Mesenchymal stem cell (in vitro differentiated cells and primary cell): ENCODE results near the gene ARHGEF17.

Experiments
- DNase-seq: peaks from one replicate; pipeline ENCODE4 v3.0.0-alpha.2; 2013
- H2AFZ ChIP-seq: one replicate; pipeline ENCODE4 v1.6.1; 2013; ENCODE audit warnings: low read depth, mild to moderate bottlenecking, control low read depth, inconsistent platforms, low read length, moderate library complexity
- H2AK5ac ChIP-seq: 2 replicates; pipeline ENCODE4 v1.6.1; 2013; ENCODE audit warnings: low read length, moderate library complexity, mild to moderate bottlenecking, inconsistent platforms; ENCODE audit not compliant: severe bottlenecking
- H2BK120ac ChIP-seq: one replicate; pipeline ENCODE4 v1.6.1; 2013; ENCODE audit warnings: low read depth, mild to moderate bottlenecking, inconsistent platforms, low read length, moderate library complexity
- H2BK12ac ChIP-seq, 2 experiments: one replicate each; pipeline ENCODE4 v1.6.1; 2013; ENCODE audit warnings: inconsistent platforms in 2 of 2, low read length in 2 of 2, mild to moderate bottlenecking in 2 of 2, moderate library complexity in 2 of 2, control low read depth in 1 of 2
- H2BK15ac ChIP-seq: one replicate; pipeline ENCODE4 v1.6.1; 2013; ENCODE audit warnings: mild to moderate bottlenecking, low read depth, inconsistent platforms; ENCODE audit not compliant: poor library complexity, severe bottlenecking
- H2BK5ac ChIP-seq: 2 replicates; pipeline ENCODE4 v1.6.1; 2013; ENCODE audit warnings: low read depth, mild to moderate bottlenecking, low read length, control low read depth, inconsistent platforms; ENCODE audit not compliant: poor library complexity, severe bottlenecking
- H3K14ac ChIP-seq, 2 experiments: one replicate each; pipeline ENCODE4 v1.6.1; 2013; ENCODE audit warnings: inconsistent platforms in 2 of 2, low read length in 2 of 2, control low read depth in 1 of 2, mild to moderate bottlenecking in 1 of 2, moderate library complexity in 1 of 2
- H3K18ac ChIP-seq, 2 experiments: one replicate each; pipeline ENCODE4 v1.6.1; 2013; ENCODE audit warnings: inconsistent platforms in 2 of 2, low read length in 2 of 2, control low read depth in 1 of 2, low read depth in 1 of 2, mild to moderate bottlenecking in 1 of 2
- H3K23ac ChIP-seq, 2 experiments: one replicate each; pipeline ENCODE4 v1.6.1; 2013; ENCODE audit warnings: inconsistent platforms in 2 of 2, low read length in 2 of 2, mild to moderate bottlenecking in 2 of 2, moderate library complexity in 2 of 2, control low read depth in 1 of 2
- H3K27ac ChIP-seq: 2 replicates; pipeline ENCODE4 v1.5.1; 2013; ENCODE audit warnings: mild to moderate bottlenecking, moderate library complexity, low read length, control low read depth, inconsistent platforms; ENCODE audit not compliant: poor library complexity, severe bottlenecking
- H3K27me3 ChIP-seq, 2 experiments: 2 replicates each; pipeline versions ENCODE4 v1.6.1 to v1.7.0; 2013; ENCODE audit warnings: low read length in 2 of 2, mild to moderate bottlenecking in 2 of 2, moderate library complexity in 2 of 2, control low read depth in 1 of 2, inconsistent platforms in 1 of 2; ENCODE audit not compliant: control insufficient read depth in 1 of 2, insufficient read depth in 1 of 2
- H3K36me3 ChIP-seq, 2 experiments: 2 replicates each; pipeline versions ENCODE4 v1.6.1 to v1.7.0; 2013; ENCODE audit warnings: low read length in 2 of 2, control low read depth in 1 of 2, inconsistent platforms in 1 of 2, low read depth in 1 of 2, mild to moderate bottlenecking in 1 of 2; ENCODE audit not compliant: insufficient read depth in 2 of 2, control insufficient read depth in 1 of 2
- H3K4ac ChIP-seq, 2 experiments: one replicate each; pipeline ENCODE4 v1.6.1; 2013; ENCODE audit warnings: inconsistent platforms in 2 of 2, low read length in 2 of 2, mild to moderate bottlenecking in 2 of 2, moderate library complexity in 2 of 2, control low read depth in 1 of 2, low read depth in 1 of 2
- H3K4me1 ChIP-seq: 2 replicates; pipeline ENCODE4 v1.6.1; 2013; ENCODE audit warnings: low read depth, low read length, control low read depth; ENCODE audit not compliant: control insufficient read depth, insufficient read depth
- H3K4me2 ChIP-seq: 2 replicates; pipeline ENCODE4 v1.6.1; 2013; ENCODE audit warnings: low read length, mild to moderate bottlenecking, inconsistent platforms; ENCODE audit not compliant: poor library complexity, severe bottlenecking
- H3K4me3 ChIP-seq, 2 experiments: 2 replicates each; pipeline versions ENCODE4 v1.5.1 to v1.7.0; 2013; ENCODE audit warnings: low read length in 2 of 2, mild to moderate bottlenecking in 2 of 2, control low read depth in 1 of 2, low read depth in 1 of 2; ENCODE audit not compliant: insufficient read depth in 1 of 2
- H3K79me1 ChIP-seq: replicated peaks from 2 replicates; pipeline ENCODE4 v1.6.1; 2013; ENCODE audit warnings: mild to moderate bottlenecking, control low read depth, low read length, inconsistent platforms; ENCODE audit not compliant: poor library complexity, severe bottlenecking
- H3K9ac ChIP-seq: 2 replicates; pipeline ENCODE4 v1.7.0; 2013; ENCODE audit warnings: mild to moderate bottlenecking, low read length, moderate library complexity
- H3K9me3 ChIP-seq: 2 replicates; pipeline ENCODE4 v1.7.0; 2013; ENCODE audit warnings: mild to moderate bottlenecking, low read length; ENCODE audit not compliant: control insufficient read depth
- H4K8ac ChIP-seq: one replicate; pipeline ENCODE4 v1.6.1; 2013; ENCODE audit warnings: inconsistent platforms, mild to moderate bottlenecking, low read length, moderate library complexity
- H4K91ac ChIP-seq: one replicate; pipeline ENCODE4 v1.6.1; 2013; ENCODE audit warnings: mild to moderate bottlenecking, low read length, inconsistent platforms
- WGBS: methylation state at CpG from one replicate; pipeline ENCODE4 v1.1.7; 2013; ENCODE audit warnings: mixed read lengths; 5-methylcytosine and 5-hydroxymethylcytosine counted together

Gene ARHGEF17

DNA sequence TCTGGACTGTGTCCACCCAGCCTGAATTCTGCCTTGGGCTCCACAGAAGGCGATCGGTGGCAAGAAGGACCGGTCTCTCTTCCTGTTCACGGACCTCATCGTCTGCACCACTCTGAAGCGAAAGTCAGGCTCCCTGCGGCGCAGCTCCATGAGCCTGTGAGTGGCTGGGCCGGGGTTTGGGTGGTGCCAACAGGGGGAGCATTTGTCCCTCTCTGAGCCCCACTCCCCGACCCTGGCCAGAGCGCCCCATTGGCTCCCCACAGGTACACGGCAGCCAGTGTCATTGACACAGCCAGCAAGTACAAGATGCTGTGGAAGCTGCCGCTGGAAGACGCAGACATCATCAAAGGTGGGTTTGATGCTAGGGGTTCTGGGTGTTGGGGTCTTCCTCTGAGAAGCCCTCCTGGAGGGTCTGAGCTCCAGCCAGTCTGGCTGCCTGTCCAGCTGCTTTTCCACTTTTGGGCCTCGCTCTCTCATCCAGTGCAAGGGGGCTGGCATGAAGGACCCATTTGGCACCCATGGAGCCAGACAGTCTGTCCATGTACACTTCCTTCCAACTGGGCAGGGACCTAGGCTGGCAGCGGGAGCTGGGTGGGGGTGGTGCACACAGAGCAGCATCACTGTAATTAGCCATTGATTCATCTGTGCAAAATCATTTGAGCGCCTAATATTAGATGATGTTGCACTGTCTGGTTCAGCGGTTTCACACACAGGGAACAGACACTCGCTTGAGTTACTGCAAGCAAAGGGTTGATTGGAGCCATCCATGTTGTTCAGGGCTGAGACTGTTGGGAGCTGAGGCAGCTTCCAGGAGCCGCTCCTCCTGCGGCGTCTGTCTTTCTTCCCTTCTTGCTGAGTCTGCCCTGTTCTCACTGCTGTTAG is 49.1 kb downstream of the ARHGEF17 start:
- no peak overlapping the region for H3K9ac ChIP-seq
- no peak overlapping the region for H2BK12ac ChIP-seq
- no peak overlapping the region for H3K4ac ChIP-seq
- H3K18ac ChIP-seq = no peak overlapping the region
- H3K27ac ChIP-seq = no peak overlapping the region
- no peaks in the 10 kb centered on the region for H3K9me3 ChIP-seq
- 98% methylated on average over 22 of the region's 22 CpGs for WGBS
- H2AFZ ChIP-seq = no peak overlapping the region
- no peaks in the 10 kb centered on the region for H3K27me3 ChIP-seq
- DNase-seq = no peak
- H4K8ac ChIP-seq = no peak overlapping the region
- H2BK120ac ChIP-seq = no peak overlapping the region
- H3K4me2 ChIP-seq = no peak overlapping the region
- peaks cover 22% of the 10 kb centered on the region for H3K79me1 ChIP-seq
- H3K23ac ChIP-seq = no peak overlapping the region
- H3K36me3 ChIP-seq = peaks cover 76 to 84% of the 10 kb centered on the region in 2 experiments
- H2BK5ac ChIP-seq = no peak overlapping the region
- no peak overlapping the region for H3K4me3 ChIP-seq
- no peak overlapping the region for H4K91ac ChIP-seq
- H3K4me1 ChIP-seq = no peaks in the 10 kb centered on the region
- no peak overlapping the region for H3K14ac ChIP-seq
- H2BK15ac ChIP-seq = no peak overlapping the region
- H2AK5ac ChIP-seq = no peak overlapping the region

DNA sequence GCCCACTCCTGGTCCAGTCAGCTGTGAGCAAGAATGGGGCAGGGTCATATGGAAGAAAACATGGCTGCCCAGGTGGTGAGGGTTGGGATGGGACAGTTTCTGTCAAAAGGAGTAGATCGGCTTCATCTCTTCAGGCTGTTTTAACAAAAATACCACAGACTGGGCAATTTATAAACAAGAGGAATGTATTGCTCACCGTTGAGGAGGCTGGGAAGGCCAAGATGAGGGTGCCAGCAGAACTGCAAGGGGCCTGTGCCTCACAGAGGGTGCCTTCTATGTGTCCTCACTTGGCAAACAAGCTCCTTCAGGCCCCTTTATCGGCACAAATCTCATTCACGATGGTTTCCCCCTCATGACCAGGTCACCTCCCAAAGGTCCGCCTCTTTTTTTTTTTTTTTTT is 50.0 kb downstream of the ARHGEF17 start:
- WGBS = 92% methylated on average over 4 of the region's 5 CpGs

DNA sequence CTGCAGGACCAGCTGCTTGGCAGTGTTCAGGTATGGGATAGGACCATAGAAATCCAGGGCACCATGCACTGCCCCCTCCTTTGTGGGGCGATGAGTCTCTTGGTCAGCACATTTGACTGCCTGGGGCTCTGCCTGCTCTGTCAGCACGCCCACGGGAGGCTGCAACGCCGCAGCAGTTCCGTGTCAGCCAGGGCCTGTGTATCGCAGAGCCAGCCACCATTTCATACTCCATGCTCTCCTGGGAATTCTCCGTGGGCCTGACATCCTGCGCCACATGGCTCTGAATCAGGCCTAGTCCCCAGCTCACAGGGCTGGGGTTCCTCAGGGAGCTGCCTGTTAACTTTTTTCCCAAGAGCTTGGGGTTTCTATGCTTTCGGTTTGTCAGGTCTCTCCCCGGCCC is 51.3 kb downstream of the ARHGEF17 start:
- Histone ChIP-seq H3K23ac (peak overlapping the region in 1 of 2 experiments; percentile 14), H3K36me3 (peaks cover 85 to 92% of the 10 kb centered on the region in 2 experiments), H2BK120ac (no peak overlapping the region), H3K18ac (no peak overlapping the region), H3K79me1 (peaks cover 13% of the 10 kb centered on the region), H3K9me3 (no peaks in the 10 kb centered on the region), H3K4me1 (no peaks in the 10 kb centered on the region), H3K4me2 (no peak overlapping the region), H3K9ac (peak overlapping the region; percentile 85), H3K27ac (no peak overlapping the region), H3K4ac (no peak overlapping the region), H3K27me3 (no peaks in the 10 kb centered on the region), H3K4me3 (peak overlapping the region in 1 of 2 experiments; percentile 56), H2AFZ (no peak overlapping the region), H4K8ac (no peak overlapping the region), H2BK12ac (no peak overlapping the region), H4K91ac (no peak overlapping the region), H2BK5ac (no peak overlapping the region), H3K14ac (no peak overlapping the region), H2AK5ac (no peak overlapping the region), H2BK15ac (no peak overlapping the region)
- WGBS = 90% methylated on average over 11 of the region's 11 CpGs
- no peak for DNase-seq

More for the DNA sequence above, 50.0 kb downstream of the ARHGEF17 start:
- H2BK5ac ChIP-seq = no peak overlapping the region
- H2AK5ac ChIP-seq = no peak overlapping the region
- no peaks in the 10 kb centered on the region for H3K9me3 ChIP-seq
- H3K4me2 ChIP-seq = no peak overlapping the region
- H3K9ac ChIP-seq = no peak overlapping the region
- H2BK120ac ChIP-seq = no peak overlapping the region
- H3K23ac ChIP-seq = no peak overlapping the region
- H4K8ac ChIP-seq = no peak overlapping the region
- H3K4me1 ChIP-seq = no peaks in the 10 kb centered on the region
- H3K4ac ChIP-seq = no peak overlapping the region
- no peak for DNase-seq
- peaks cover 79 to 86% of the 10 kb centered on the region in 2 experiments for H3K36me3 ChIP-seq
- no peak overlapping the region for H3K4me3 ChIP-seq
- no peak overlapping the region for H2AFZ ChIP-seq
- H3K79me1 ChIP-seq = peaks cover 16% of the 10 kb centered on the region
- no peak overlapping the region for H4K91ac ChIP-seq
- H3K14ac ChIP-seq = no peak overlapping the region
- H3K18ac ChIP-seq = no peak overlapping the region
- no peaks in the 10 kb centered on the region for H3K27me3 ChIP-seq
- no peak overlapping the region for H3K27ac ChIP-seq
- no peak overlapping the region for H2BK15ac ChIP-seq
- H2BK12ac ChIP-seq = no peak overlapping the region

DNA sequence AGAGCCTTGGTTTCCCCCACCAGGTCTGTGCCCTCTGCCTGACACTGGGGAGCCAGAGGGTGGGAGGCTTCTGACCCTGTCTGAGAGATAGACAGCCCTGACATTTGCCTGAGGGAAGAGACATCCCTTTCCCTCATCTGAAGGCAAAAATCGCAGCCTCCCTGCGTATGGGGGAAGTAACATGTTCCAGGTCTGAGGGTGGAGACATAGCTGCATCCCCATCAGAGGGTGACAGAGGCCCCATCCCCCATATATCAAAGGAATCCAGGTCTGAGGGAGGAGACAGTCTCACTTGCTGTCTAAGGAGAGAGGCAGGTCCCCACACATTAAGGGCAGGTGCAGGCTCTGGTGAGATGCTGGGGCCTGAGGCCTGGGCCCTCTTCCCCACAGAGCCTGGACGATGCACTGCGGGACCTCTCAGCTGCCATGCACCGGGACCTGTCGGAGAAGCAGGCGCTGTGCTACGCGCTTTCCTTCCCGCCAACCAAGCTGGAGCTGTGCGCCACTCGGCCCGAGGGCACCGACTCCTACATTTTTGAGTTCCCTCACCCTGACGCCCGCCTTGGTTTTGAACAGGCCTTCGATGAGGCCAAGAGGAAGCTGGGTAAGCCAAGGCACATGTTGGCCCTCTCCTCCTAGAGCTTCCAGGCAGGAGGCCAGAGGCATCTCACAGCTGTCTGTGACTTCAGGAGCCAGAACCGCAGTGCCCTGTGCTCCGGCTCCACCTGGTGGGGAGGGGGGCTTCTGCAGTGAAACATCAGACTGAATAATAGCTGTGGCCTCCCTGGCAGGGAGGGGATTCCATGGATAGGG is 52.1 kb downstream of the ARHGEF17 start:
- Histone ChIP-seq H2AK5ac (no peak overlapping the region), H2BK12ac (peak overlapping the region in 1 of 2 experiments; percentile 2)

More for the DNA sequence above, 52.1 kb downstream of the ARHGEF17 start:
- Histone ChIP-seq H2BK5ac (no peak overlapping the region), H3K18ac (no peak overlapping the region), H2BK120ac (no peak overlapping the region), H3K4me2 (no peak overlapping the region), H3K4me3 (peak overlapping the region in 1 of 2 experiments; percentile 56), H4K8ac (no peak overlapping the region), H3K14ac (no peak overlapping the region), H2AFZ (no peak overlapping the region), H3K4ac (no peak overlapping the region), H3K36me3 (peaks cover 87 to 94% of the 10 kb centered on the region in 2 experiments), H3K9me3 (no peaks in the 10 kb centered on the region), H3K79me1 (peaks cover 8% of the 10 kb centered on the region), H3K27me3 (no peaks in the 10 kb centered on the region), H3K9ac (peak overlapping the region; percentile 85), H3K4me1 (no peaks in the 10 kb centered on the region), H3K27ac (no peak overlapping the region), H2BK15ac (no peak overlapping the region), H3K23ac (no peak overlapping the region), H4K91ac (no peak overlapping the region)
- DNase-seq = no peak
- whole genome bisulfite sequencing = 90% methylated on average over 19 of the region's 19 CpGs
